HG03103 (cell line): Measurements from ENCODE around the gene MYO5A.
"Not testable (repeated sequence)": the region's sequence is repeated elsewhere in the genome, so short reads cannot be mapped to it uniquely, and the experiment has no call there.

Experiments
- ATAC-seq: cut with Tn5 transposase; IDR thresholded peaks from one replicate; pipeline ENCODE4 v1.9.1; 2021; ENCODE audit warnings: low read depth; ENCODE audit not compliant: unreplicated experiment

The MYO5A gene

DNA sequence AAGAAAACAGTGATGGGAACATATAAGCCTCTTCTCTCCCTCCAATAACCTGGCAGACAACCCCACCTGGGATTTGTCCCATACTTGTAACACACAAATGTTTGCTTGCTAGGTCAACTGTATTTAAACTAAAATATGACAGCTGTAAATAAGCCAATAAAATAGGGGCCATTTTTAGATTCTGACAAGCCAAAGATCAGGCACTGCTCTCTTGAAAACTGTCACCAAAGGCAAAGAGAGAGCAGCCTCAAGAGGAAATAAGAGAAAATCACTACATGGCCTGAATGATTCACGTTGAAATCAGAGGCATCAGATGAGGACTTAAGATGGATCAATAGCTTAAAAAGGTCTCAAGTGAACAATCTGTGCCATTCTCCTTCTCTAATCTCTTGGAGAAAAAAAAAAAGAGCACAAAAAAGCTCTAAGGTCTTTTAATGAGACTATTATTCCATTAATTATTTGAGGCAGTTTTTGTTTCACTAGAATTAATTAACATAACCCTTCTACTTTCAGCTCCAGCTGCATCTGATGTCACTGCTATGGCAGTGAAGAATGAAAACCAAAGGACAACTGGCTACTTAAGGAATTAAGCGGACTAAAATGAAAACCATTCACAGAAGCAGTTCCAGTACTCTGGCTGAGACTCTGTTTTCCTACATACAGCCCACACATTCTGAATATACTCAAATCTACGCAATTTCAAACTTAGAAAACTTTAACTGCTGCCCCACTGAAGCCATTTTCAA, 19.0 kb downstream of the MYO5A start:
- ATAC-seq: no peak

DNA sequence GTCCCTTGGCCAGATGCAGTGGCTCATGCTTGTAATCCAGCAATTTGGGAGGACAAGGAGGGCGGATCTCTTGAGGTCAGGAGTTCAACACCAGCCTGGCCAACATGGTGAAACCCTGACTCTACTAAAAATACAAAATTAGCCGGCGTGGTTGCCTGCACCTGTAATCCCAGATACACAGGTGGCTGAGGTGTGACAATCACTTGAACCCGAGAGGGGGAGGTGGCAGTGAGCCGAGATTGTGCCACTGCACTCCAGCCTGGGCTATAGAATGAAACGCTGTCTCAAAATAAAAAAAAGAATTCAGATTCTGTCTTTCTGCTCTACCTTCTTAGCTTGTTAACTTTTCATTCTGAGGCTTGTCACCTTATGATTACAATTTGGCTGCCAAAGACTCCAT, 22.1 kb downstream of the MYO5A start:
- no peak for ATAC-seq

DNA sequence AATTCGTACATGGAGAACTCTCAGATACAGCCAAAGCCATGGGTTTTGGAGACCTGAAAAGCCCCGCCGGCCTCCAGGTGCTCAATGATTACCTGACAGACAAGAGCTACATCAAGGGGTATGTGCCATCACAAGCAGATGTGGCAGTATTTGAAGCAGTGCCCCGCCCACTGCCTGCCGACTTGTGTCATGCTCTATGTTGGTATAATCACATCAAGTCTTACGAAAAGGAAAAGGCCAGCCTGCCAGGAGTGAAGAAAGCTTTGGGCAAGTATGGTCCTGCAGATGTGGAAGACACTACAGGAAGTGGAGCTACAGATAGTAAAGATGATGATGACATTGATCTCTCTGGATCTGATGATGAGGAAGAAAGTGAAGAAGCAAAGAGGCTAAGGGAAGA, 23.5 kb downstream of the MYO5A start:
- ATAC-seq: no peak

DNA sequence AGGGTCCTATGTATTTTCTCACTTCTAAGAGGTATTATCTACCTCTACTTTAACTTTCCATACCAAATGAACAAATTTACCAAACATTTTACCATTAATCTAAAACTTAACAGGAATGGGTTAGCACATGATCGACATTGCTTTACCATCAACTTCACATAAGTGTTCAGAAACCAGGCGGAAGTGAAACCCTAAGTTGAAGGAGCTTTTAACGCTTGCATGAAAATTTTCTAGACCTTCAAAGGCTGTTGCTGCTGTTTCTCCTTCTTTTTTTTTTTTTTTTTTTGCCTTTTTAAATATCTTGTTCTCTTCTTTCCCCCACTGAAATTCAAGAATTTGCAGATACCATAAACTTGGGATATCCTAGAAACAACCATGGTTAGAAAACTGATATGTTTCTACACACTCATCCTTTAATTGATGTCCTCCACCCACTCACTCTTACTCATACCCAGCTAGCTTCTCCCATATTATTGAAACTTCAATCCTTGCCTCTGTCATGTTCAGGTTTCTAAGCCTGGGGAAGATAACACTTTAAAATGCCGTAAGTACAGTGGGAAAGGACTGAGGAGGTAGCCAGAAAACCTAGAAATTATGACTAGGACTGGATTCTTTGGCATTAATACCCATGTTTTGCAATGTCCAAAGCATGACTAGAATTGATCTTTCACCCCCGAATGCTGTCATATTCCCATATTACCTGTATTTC, 24.7 kb downstream of the MYO5A start:
- ATAC-seq: peak; percentile 77

DNA sequence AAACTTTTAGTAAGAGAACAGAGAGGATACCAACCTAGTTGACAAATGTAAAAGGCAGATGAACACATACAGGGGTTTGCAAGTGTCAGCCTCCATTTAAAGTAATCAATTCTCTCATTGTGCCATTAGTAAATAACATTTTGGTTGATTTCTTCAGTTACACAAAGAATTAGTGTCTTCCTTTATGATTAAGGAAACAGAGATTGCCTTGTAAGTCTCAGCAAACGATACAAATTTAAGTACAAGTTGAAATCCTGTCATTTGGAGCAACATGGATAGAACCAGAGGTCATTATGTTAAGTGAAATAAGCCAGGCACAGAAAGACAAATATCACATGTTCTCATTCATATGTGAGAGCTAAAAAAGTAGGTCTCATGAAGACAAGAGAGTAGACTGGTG, 26.1 kb downstream of the MYO5A start:
- ATAC-seq: no peak

DNA sequence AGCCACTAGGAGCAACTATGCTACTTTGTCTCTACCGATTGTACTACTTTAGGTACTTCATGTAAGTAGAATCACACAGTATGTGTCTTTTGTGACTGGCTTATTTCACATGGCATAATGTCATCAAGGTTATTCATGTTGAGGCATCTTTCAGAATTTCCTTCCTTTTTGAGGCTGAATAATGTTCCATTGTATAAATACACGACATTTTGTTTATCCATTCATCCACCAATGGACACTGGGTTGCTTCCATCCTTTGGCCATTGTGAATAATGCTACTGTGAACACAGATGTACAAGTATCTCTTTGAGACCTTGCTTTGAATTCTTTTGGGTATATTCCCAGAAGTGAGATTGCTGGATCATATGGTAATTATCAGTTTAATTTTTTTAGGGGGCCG, 29.2 kb downstream of the MYO5A start:
- no peak for ATAC-seq

DNA sequence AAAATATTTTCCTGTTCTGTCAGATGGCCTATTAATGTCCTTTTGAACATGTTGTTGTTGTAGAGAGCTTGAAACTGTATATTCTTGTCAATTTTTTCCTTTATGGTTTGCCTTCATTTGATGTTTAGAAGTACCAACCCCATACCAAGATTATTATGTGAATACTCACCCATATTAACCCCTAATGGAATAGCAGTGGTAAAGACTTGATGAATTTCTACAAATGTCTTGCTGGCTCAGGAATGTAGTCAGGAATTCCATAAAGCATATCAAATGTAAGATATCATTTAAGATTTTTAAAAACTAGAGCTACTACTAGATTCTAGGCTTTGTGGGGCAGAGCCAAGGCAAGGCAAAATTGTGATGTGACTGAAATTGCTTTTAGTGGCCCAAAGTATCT, 30.0 kb downstream of the MYO5A start:
- no peak for ATAC-seq

DNA sequence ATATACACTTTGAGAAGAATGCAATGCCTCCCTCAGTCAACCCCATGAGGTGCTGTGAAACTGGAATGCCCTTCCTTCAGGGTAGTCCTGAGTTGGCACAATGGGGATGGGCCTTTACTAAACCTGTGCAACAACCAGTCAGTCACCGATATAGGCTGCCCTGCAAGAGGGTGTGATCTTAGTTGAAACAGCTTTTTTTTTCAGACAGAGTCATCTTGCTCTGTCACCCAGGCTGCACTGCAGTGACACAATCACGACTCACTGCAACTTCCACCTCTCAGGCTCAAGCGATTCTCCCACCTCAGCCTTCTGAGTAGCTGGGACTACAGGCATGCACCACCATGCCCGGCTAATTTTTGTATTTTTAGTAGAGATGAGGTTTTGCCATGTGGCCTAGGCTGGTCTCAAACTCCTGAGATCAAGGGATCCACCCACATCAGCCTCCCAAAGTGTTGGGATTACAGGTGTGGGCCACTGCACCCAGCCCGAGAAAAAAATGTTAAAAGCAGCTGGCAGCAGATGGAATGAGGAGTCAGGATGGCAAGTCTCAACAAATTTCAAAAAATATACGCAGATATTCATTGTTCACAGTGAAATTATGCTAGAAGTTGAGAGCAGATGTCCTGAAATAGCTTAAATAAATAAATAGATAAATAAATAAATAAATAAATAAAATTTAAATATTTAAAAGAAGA, 31.8 kb downstream of the MYO5A start:
- no peak for ATAC-seq

DNA sequence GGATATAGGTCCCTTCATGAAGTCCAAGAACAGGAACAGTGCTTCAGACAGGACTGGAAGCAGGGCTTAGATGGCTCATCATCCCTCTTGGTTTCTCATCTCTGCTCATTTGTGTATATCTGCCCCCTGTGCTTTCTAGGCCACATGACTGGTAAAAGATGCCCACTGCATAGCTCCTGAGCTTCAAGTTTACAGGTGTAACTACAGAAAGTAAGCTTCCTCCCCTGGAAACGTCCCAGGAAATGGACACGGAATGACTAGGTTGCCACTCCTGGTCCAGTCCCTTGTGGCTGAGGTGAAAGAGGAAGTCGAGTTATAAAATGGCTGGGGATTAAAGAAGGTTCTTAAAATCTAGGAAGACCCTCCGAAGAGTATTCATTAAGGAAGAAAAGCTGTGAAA, 32.5 kb downstream of the MYO5A start:
- ATAC-seq: no peak

DNA sequence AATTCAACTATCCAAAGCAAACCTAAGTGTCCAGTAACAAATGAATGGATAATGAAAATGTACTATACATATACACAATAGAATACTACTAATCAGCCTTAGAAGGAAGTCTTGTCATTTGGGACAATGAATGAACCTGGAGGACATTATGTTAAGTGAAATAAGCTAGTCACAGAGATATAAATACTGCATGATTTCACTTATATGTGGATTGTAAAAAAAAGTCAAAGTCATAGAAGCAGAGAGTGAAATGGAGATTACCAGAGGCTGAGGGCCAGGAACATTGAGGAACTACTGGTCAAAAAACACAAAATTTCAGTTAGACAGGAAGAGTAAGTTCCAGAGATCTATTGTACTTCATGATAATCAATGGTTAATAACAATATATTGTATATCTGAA, 33.6 kb downstream of the MYO5A start:
- ATAC-seq: no peak

DNA sequence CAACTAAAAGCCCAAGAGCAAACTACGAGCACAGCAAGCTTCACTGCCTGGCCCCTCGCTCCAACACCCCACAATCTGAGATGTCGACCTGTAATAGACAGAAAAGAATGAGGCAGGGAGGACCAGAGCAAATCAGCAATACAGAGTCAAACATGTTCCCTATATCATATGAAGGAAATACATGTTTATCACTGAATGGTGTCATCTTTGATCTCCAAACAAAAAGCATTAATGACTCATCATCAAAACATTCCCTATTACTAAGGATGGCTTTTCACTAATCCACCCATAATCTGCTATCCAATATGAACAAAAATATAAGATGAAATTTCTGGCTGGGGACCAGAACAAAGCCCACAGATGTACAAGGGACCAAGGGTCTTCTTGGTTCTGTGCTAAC, 34.7 kb downstream of the MYO5A start:
- ATAC-seq: no peak

DNA sequence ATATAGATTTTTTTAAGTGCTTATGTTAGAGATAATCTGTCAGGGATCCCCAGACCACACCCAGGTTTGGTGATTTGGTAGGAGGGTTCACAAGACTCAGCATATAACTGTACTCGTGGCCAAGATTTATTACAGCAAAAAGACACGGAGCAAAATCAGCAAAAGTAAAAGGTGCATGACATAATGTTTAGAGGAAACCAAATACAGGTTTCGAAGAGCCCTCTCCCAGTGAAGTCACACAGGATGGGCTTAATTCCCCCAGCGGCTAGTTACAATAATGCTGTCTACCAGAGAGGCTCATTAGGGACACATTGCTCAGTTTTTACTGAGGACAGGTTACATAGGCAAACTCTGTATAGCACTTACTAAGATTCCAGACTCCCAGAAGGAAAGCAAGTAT, 36.5 kb downstream of the MYO5A start:
- ATAC-seq: no peak

DNA sequence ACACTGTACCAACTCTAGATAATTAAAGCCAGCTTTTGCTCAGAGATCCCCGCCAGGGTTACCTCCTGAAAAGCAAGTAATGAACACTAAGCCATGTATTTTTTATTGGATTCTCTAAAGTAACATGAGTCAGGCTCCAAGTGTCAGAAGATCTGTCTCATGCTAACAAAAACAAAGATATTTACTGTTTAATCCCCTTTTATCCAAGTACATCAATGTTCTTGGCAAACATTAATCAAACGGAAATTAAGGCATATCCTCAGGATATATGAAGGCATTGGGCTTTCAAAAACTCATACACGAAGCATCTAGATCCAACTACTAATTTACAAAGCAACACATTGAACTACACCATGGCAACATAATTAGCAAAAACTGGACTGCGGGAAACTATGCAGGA, 37.2 kb downstream of the MYO5A start:
- no peak for ATAC-seq

DNA sequence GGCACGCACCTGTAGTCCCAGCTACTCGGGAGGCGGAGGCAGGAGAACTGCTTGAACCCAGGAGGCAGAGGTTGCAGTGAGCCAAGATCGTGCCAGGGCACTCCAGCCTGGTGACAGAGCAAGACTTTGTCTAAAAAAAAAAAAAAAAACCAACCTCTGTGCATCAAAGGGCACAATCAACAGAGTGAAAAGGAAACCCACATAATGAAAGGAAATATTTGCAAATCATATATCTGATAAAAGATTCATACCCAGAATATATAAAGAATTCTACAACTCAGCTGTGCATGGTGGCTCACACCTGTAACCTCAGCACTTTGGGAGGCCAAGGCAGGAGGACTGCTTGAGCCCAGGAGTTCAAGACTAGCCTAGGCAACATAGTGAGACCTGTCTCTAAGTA, 39.2 kb downstream of the MYO5A start:
- not testable (repeated sequence) for ATAC-seq

DNA sequence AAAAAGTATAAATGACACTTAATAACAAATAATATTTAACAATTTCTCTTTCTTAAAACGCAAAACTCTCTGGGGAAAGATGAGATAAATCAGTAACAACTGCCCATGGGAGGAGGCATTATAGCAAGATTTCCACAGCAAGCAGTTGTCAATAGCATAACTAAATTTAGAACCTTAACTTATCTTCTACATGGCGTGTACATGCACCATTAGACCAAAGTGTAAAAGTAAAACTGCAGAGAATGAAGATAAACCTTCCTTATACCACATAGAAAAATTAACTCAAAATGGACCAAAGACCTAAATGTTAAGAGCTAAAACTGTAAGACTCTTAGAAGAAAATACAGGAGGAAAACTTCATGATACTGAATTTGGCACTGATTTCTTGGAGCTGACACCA, 39.9 kb downstream of the MYO5A start:
- no peak for ATAC-seq

DNA sequence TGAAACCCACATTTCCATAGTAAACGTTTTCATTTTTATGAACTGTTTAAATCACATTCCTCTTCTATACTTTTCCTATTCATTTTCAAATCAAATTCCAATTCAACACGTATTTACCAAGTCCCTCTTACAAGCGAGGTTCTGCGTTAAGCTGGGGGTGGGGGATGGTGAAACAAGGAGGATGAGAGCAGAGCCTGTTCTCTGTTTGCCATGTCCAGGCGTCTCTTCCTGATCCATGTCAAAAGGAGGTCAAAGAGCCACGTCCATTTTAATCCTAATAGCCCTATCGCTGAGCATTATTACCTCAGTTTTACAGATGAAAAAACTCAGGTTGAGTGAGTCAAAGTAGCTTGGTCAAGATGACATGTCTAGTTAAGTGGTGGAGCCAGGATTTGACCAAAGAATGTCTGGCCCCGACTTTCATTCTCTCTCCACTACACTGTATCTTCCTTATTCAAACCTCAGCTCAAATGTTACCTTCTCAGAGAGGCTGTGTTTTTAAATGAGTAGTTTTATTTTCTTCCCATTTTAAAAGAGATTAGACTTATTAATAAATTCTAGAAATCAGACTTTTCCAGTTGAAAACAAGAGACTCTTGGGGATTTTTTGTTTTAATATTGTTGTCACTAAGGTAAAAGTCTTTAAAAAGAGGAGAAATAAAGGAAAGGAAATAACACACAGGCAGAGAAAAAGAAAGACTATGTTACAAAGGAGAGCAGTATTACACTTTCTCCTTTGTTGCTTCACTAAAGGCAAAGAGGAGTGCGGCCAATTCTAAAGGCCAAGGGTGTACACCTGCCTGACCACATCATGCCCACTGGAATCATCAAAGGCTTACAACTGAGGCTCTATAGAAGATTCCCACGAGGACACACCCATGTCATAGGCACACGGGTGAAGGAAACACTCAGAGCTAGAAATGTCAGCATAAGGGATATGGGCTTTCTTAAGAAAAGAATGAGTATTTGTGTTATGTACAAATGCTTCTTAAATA, 42.4 kb downstream of the MYO5A start:
- ATAC-seq: no peak

DNA sequence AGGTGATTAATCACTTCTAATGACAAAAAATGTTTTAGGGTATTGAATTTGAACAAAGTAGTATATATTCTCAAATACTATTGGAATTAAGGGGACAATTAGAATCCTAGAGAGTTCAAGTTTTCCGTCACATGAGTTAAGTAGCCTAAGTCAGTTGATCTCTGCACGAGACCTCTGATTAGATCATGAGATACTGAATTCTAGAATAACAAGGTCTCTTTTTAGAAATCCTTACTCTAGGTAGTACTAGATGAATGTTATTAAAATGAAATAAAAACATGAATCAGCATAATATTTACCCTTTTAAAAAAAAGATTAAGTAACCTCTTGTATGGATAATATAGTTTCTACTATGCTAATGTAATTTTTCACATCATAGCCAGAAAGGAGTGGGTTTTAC, 43.4 kb downstream of the MYO5A start:
- ATAC-seq: no peak

DNA sequence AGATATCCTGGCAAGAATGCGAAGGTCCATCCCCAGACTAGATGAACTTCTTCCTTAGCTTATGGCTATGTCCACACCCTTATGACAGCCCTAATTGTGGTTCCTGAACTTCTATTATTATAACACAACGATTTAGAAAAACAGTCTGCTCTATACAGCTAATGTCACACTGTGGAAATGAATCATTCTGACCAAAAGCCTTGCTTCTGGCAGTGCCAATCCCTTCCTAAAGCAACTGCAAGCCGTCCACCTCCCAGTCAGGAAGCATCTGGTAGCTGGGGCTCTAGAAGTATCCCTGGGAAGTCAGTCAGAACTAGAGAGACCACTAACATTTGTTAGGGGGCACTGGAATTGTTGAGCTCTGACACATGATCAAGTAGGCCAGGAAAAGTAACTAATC, 45.0 kb downstream of the MYO5A start:
- no peak for ATAC-seq

DNA sequence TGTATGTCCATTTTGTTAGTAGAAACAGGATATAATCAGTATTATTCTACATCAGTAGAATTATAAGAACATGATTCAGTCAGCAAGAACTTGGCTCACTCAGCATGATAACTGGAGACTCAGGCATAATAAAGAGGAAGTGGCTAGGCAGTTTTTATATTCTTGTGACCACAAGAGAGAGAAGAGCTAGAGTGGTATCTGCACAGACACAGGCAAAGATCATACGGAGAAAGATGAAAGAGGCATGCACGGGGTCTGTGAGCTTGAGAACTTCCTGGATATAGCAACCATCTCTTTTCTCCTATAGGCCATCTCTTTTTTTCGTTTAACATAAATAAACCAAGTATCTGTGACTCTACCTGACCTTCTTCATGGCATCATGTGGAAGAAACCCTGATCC, 46.8 kb downstream of the MYO5A start:
- peak; percentile 94 for ATAC-seq

DNA sequence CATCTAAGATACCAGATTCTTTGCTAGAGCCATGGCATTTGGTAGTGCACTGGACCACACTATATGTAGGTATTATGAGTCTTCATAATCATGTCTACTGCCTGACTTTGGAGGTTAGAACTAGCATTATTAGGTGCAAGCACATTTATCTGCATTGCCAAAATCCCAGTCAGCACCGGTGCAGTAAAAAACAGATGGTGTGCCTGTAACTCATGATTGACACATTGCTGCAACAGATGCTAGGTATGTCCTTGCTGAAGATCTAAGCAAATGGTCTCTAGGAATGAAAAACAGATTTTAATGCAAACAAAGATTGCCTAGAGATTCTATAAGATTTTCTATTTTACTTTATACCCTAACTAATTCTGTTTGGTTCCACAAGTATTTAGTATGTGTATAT, 47.7 kb downstream of the MYO5A start:
- ATAC-seq: no peak

DNA sequence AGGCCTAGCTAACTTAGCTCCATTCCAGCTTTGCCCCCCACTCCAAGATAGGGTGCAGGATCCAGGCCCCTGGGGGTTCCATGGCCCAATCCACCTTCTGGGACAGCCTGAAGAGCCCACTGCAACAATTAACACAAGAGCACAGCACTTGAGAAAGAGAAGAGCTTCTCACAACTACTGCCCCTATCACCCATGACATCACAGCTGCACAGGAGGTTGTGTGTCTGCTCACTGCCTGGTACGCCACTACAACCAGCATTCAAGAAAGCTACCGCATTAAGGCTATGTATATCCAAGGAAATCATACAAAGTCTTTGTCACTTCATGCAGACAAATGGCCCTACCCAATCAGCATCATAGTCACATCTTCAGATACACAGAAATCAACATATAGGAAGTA, 62.0 kb downstream of the MYO5A start:
- no peak for ATAC-seq
